Measurements from ENCODE around the gene EGR2.
"Not testable (repeated sequence)": the region's sequence is repeated elsewhere in the genome, so short reads cannot be mapped to it uniquely, and the experiment has no call there.

EGR2 gene

DNA sequence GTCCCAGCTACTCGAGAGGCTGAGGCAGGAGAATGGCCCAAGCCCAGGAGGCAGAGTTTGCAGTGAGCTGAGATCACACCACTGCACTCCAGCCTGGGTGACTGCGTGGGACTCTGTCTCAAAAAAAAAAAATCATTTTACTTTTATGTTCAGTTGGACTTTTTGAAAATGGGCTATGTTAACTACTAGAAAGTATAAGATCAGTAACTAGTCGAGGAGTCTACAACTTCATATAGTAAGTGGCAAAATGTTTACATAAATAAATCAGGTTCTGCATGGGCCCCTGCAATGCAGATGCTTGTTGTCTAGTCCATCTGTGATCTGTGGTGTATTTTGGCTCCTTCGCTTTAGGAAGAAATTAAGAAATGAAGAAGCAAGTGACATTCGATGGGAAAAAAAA is 23.9 kb downstream of the EGR2 start:
- no peak for DNase-seq

GRCh38 chr10:62790571-62790970 is 25.6 kb downstream of the EGR2 start:
- DNase-seq = no peak

- no peak for DNase-seq
These were observed 26.1 kb downstream of the EGR2 start for GRCh38 chr10:62790019-62790555.

DNA sequence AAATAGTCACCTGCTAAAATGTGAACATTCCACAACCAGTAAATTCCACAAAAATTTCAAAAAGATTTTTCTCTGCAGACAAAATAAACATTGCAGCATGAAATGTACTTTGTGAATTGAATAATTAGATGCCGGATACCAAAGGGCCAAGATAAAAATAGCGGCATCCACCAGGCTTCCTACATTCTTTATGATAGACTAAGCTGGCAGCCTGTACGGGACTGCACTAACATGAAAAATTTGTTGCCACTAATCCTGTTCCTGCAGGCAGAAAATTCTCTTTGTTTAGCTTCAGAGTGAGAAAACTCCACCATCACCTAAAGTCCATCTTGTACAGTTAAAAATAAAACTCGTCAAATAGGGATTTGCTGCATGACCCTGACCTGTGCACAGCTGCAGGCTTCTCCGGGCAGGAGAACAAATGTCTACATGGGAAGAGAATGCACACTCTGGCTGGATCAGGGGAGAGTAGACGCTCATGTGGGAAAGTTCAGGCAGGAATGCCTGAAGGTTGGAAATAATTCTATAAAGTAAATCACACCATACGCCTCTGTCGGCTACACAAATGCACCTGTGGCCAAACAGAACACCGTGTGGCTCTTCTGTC is 27.2 kb downstream of the EGR2 start:
- DNase-seq = no peak

DNA sequence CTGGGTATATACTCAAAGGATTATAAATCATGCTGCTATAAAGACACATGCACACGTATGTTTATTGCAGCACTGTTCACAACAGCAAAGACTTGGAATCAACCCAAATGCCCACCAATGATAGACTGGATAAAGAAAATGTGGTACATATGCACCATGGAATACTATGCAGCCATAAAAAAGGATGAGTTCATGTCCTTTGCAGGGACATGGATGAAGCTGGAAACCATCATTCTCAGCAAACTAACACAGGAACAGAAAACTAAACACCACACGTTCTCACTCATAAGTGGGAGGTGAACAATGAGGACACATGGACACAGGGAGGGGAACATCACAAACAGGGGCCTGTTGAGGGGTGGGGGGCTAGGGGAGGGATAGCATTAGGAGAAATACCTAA is 27.9 kb downstream of the EGR2 start:
- DNase-seq = not testable (repeated sequence)

- DNase-seq = not testable (repeated sequence)
These were observed 31.6 kb downstream of the EGR2 start for GRCh38 chr10:62784537-62784936.

GRCh38 chr10:62779487-62780248 is 36.5 kb downstream of the EGR2 start:
- DNase-seq = peak; percentile 90

- no peak for DNase-seq
These were observed 38.0 kb downstream of the EGR2 start for GRCh38 chr10:62778125-62778524.

- no peak for DNase-seq
These were observed 43.8 kb downstream of the EGR2 start for GRCh38 chr10:62772186-62772974.

DNA sequence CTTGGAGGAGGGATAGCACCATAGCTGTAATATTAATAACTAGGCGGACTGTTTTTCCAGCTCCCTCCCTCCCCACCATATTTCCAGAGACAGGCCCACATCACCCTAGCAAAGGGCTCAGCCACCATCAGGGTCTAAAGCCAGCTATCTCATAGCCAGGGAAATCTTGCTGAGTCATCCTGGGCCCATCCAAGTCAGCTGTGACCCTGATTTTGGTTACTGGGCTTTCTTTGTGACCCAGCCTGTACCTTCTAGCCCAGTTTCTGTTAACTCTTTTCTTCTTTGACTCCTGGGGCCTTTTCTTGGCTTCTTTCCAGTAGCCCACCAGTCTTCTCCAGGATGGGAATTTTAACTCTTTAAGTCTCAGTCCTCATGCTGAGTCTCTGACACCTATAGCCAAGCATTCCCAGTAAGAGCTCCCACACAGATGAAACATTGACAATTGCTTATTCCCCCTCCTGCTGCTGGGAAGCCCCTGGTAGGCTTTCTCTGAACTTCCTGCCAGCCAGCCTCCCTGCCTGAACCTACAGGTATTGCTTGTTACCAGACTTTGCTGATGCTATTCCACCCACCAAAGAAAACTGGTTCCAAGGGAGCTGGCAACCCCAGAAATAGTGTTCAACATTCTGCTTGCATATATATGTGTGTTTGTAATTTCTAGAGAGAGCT is 46.5 kb downstream of the EGR2 start:
- no peak for DNase-seq

DNA sequence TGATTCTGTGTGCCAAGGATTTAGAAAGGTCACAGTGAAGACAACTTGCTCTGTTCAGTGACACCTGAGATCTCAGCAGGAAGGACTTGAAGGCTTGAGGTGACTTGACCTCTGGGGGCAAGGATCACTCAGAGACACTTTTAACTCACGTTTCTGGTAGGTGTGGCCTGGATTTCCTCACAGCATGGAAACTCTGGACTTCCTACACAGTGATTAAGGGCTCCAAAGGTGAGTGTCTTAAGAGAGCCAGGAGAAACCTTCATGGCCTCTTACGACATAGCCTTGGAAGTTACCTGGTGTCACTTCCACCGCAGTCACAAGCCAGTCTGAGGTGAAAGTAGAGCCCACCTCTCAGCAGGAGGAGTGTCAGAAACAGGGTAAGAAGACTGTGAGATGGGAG is 49.8 kb downstream of the EGR2 start:
- DNase-seq = no peak

GRCh38 chr10:62765726-62766125 is 50.4 kb downstream of the EGR2 start:
- DNase-seq = no peak

DNA sequence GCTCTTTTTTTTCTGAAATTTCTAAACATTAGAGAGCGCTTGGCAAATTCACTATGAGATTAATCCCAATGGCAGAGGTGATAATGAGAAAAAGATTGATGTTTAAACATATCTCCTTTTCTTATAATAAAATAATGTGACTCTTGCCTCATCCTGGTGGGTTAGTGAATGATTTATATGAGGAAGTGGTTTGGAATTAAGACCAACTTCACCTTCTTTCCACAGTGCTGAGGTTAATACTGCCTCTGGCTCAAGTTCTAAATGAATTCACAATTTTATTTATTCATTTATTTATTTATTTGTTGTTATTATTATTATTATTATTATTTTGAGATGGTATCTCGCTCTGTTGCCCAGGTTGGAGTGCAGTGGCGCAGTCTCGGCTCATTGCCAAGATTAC is 52.2 kb downstream of the EGR2 start:
- no peak for DNase-seq

- DNase-seq = no peak
These were observed 53.0 kb downstream of the EGR2 start for GRCh38 chr10:62763155-62763554.
